MM.1S (cell line): ENCODE results near the gene LMNTD2.

Source experiments
- DNase-seq: peaks from one replicate; pipeline ENCODE4 v3.0.0-alpha.2; 2015
- H2AFZ ChIP-seq: fragments of 300-600 bp; sonication (generic); 2 replicates; pipeline ENCODE4 v1.6.0; 2016; ENCODE audit warnings: antibody characterized with exemption, low read length
- H3F3A ChIP-seq: fragments of 300-600 bp; sonication (generic); 2 replicates; pipeline ENCODE4 v1.6.1; 2016; ENCODE audit warnings: mild to moderate bottlenecking, antibody characterized with exemption, low read length, moderate library complexity, mixed read lengths; ENCODE audit not compliant: insufficient read depth
- H3K27ac ChIP-seq: fragments of 300-600 bp; sonication (generic); 2 replicates; pipeline ENCODE4 v1.5.1; 2016; ENCODE audit warnings: mild to moderate bottlenecking, low read length
- H3K27me3 ChIP-seq: fragments of 300-600 bp; sonication (generic); replicated peaks from 2 replicates; pipeline ENCODE4 v1.6.0; 2016; ENCODE audit warnings: low read length; ENCODE audit not compliant: insufficient read depth
- H3K36me3 ChIP-seq: fragments of 300-600 bp; sonication (generic); replicated peaks from 2 replicates; pipeline ENCODE4 v1.6.1; 2016; ENCODE audit warnings: mild to moderate bottlenecking, low read length, mixed read lengths; ENCODE audit not compliant: insufficient read depth
- H3K4me1 ChIP-seq: fragments of 300-600 bp; sonication (generic); 2 replicates; pipeline ENCODE4 v1.6.1; 2016; ENCODE audit warnings: low read length, mixed read lengths
- H3K4me2 ChIP-seq: fragments of 300-600 bp; sonication (generic); 2 replicates; pipeline ENCODE4 v1.6.0; 2016; ENCODE audit warnings: low read depth, low read length
- H3K4me3 ChIP-seq: fragments of 300-600 bp; sonication (generic); 2 replicates; pipeline ENCODE4 v1.5.1; 2016; ENCODE audit warnings: low read length, mixed read lengths
- H3K79me2 ChIP-seq: fragments of 300-600 bp; sonication (generic); 2 replicates; pipeline ENCODE4 v1.6.1; 2016; ENCODE audit warnings: mixed run types, low read length, mixed read lengths
- H3K9ac ChIP-seq: fragments of 300-600 bp; sonication (generic); 2 replicates; pipeline ENCODE4 v1.6.1; 2016; ENCODE audit warnings: low read length, mixed read lengths
- H3K9me2 ChIP-seq: fragments of 300-600 bp; sonication (generic); replicated peaks from 2 replicates; pipeline ENCODE4 v1.6.1; 2016; ENCODE audit warnings: mild to moderate bottlenecking, low read length, mixed read lengths; ENCODE audit not compliant: insufficient read depth
- H3K9me3 ChIP-seq: fragments of 300-600 bp; sonication (generic); replicated peaks from 2 replicates; pipeline ENCODE4 v1.6.1; 2016; ENCODE audit warnings: mild to moderate bottlenecking, low read length, mixed read lengths; ENCODE audit not compliant: insufficient read depth
- H4K20me1 ChIP-seq: fragments of 300-600 bp; sonication (generic); 2 replicates; pipeline ENCODE4 v1.6.1; 2016; ENCODE audit warnings: mild to moderate bottlenecking, low read length, moderate library complexity, mixed read lengths; ENCODE audit not compliant: insufficient read depth
- CTCF ChIP-seq: fragments of 300-600 bp; sonication (generic); IDR thresholded peaks from 2 replicates; pipeline ENCODE4 v1.5.1; 2016; ENCODE audit warnings: antibody characterized with exemption, low read length, mixed read lengths
- EZH2 ChIP-seq: fragments of 300-600 bp; sonication (generic); optimal IDR thresholded peaks from 2 replicates; pipeline ENCODE3; 2017; ENCODE audit warnings: low read depth, mild to moderate bottlenecking, antibody characterized with exemption, low read length, mixed read lengths
- EZH2phosphoT487 ChIP-seq: fragments of 300-600 bp; sonication (generic); IDR thresholded peaks from 2 replicates; pipeline ENCODE4 v1.6.1; 2018; ENCODE audit warnings: antibody characterized with exemption, low read length

Gene LMNTD2

GRCh38 chr11:535519-536454, 24.8 kb downstream of the LMNTD2 start, which contains the start of gene HRAS:
Gene HRAS, minus strand, starts transcription at chr11:535576.
- TF ChIP-seq EZH2 (no peak), EZH2phosphoT487 (no peak), CTCF (no peak)
- Histone ChIP-seq H3K9me3 (no peaks in the 10 kb centered on the region), H3K4me2 (peak within 1 kb of the TSS; percentile 98), H3K27ac (peak within 1 kb of the TSS; percentile 62; the same call in 1 of the 2 replicates), H4K20me1 (no peaks in the 10 kb centered on the region), H3K9me2 (no peaks in the 10 kb centered on the region), H3K36me3 (no peaks in the 10 kb centered on the region), H3K79me2 (peaks cover 18% of the 10 kb centered on the region), H3K9ac (peak within 1 kb of the TSS; percentile 87), H3F3A (peaks cover 16% of the 10 kb centered on the region), H3K4me3 (peak within 1 kb of the TSS; percentile 83), H2AFZ (peak within 1 kb of the TSS; percentile 80), H3K4me1 (peaks cover 19% of the 10 kb centered on the region), H3K27me3 (no peaks in the 10 kb centered on the region)
- DNase-seq = peak; percentile 97

- no peak overlapping the region for H3K4me2 ChIP-seq
- no peak for DNase-seq
- H3K4me1 ChIP-seq = peaks cover 19% of the 10 kb centered on the region
These were observed 25.4 kb downstream of the LMNTD2 start for GRCh38 chr11:535210-535518.

GRCh38 chr11:534396-535209, 25.9 kb downstream of the LMNTD2 start:
- Histone ChIP-seq H3F3A (peaks cover 16% of the 10 kb centered on the region), H3K9me2 (no peaks in the 10 kb centered on the region), H3K79me2 (peaks cover 18% of the 10 kb centered on the region), H3K27ac (peak overlapping the region; percentile 62; the same call in 1 of the 2 replicates), H3K4me1 (peaks cover 19% of the 10 kb centered on the region), H4K20me1 (no peaks in the 10 kb centered on the region), H3K9me3 (no peaks in the 10 kb centered on the region), H3K4me3 (peak overlapping the region; percentile 83), H3K36me3 (no peaks in the 10 kb centered on the region), H2AFZ (peak overlapping the region; percentile 57), H3K27me3 (no peaks in the 10 kb centered on the region), H3K9ac (peak overlapping the region; percentile 87), H3K4me2 (peak overlapping the region; percentile 63)
- TF ChIP-seq EZH2 (no peak), CTCF (0 out of 2 replicates have a peak, but pooled peaks have one; percentile 11)
- peak; percentile 82 for DNase-seq

More at GRCh38 chr11:535210-535518, 25.4 kb downstream of the LMNTD2 start:
- Histone ChIP-seq H3K36me3 (no peaks in the 10 kb centered on the region), H3K27ac (no peak overlapping the region; the same call in 1 of the 2 replicates), H3K9ac (no peak overlapping the region; the same call in 1 of the 2 replicates), H3K9me3 (no peaks in the 10 kb centered on the region), H3K79me2 (peaks cover 18% of the 10 kb centered on the region), H2AFZ (no peak overlapping the region), H3F3A (peaks cover 16% of the 10 kb centered on the region), H4K20me1 (no peaks in the 10 kb centered on the region), H3K4me3 (peak overlapping the region; percentile 83; the same call in 1 of the 2 replicates), H3K9me2 (no peaks in the 10 kb centered on the region), H3K27me3 (no peaks in the 10 kb centered on the region)
- TF ChIP-seq EZH2 (no peak), CTCF (no peak), EZH2phosphoT487 (no peak)
